Adrenal gland (tissue), 12 donors: ENCODE data around the gene FUT7. TPM values are rescaled to one million over a fixed set of nuclear protein-coding genes. Genes with fewer than 3 reads are reported as not detected.

ENCODE experiments used
- DNase-seq, 7 donors: peaks; one replicate each; pipeline ENCODE4 v3.0.0-alpha.2; 2019 to 2020
- H3K27ac ChIP-seq, 5 donors: fragments of 200-600 bp; sonication (generic) in 4 of 5; 1 replicate in 3 of 5; 2 replicates in 2 of 5; pipeline versions ENCODE4 v1.5.1 to v1.8.0; 2016 to 2020; ENCODE audit warnings: mild to moderate bottlenecking in 1 of 5
- H3K27me3 ChIP-seq: fragments of 200-600 bp; 2 replicates; pipeline ENCODE4 v1.8.0; 2021
- H3K36me3 ChIP-seq, 2 donors: fragments of 200-600 bp; replicated peaks in 1 of 2; 1 replicate in 1 of 2; 2 replicates in 1 of 2; pipeline versions ENCODE4 v1.5.1 to v1.8.0; 2018 to 2022
- H3K4me1 ChIP-seq, 2 donors: fragments of 200-600 bp; replicated peaks in 1 of 2; 1 replicate in 1 of 2; 2 replicates in 1 of 2; pipeline versions ENCODE4 v1.5.1 to v1.8.0; 2018 to 2021
- H3K4me3 ChIP-seq, 4 donors: fragments of 200-600 bp; sonication (generic) in 3 of 4; one replicate each; pipeline ENCODE4 v1.5.1; 2016 to 2018
- H3K9me3 ChIP-seq, 3 donors: fragments of 200-600 bp; sonication (generic) in 1 of 3; replicated peaks in 1 of 3; 1 replicate in 2 of 3; 2 replicates in 1 of 3; pipeline versions ENCODE4 v1.5.1 to v1.8.0; 2016 to 2021
- CTCF ChIP-seq, 6 experiments: fragments of 450-650 bp in 4 of 6; fragments of 200-600 bp in 2 of 6; sonication (generic) in 1 of 6; IDR thresholded peaks; 1 replicate in 5 of 6; 2 replicates in 1 of 6; pipeline versions ENCODE4 v1.5.1 to v1.8.0; 2016 to 2021; ENCODE audit warnings: antibody characterized with exemption in 6 of 6, mild to moderate bottlenecking in 2 of 6, moderate library complexity in 1 of 6
- POLR2A ChIP-seq, 2 donors: fragments of 450-650 bp; IDR thresholded peaks; one replicate each; pipeline ENCODE4 v1.6.1; 2017; ENCODE audit warnings: antibody characterized with exemption in 2 of 2, mild to moderate bottlenecking in 2 of 2, moderate library complexity in 1 of 2
- WGBS, 4 donors: extraction: QIAGEN DNeasy Blood & Tissue Kit in 2 of 4; methylation state at CpG; one replicate each; pipeline versions ENCODE4 v1.1.5 to v1.1.7; 2013 to 2017; 5-methylcytosine and 5-hydroxymethylcytosine counted together
- intact Hi-C, 2 donors: fragments of 100-400 bp; cut with DNase I; formaldehyde crosslinking; loops; one replicate each; pipeline versions ENCODE4 v1.14.1 to v1.15.0; 2022 to 2023
- polyA plus RNA-seq, 3 donors: library from polyadenylated mRNA; stranded (reverse); fragments of 200-250 nt in 2 of 3; fragments of 350-450 nt in 1 of 3; fragmentation: Illumina TruSeq in 1 of 3; extraction: RNeasy Lipid Tissue Mini Kit (QIAGEN cat#74804) in 1 of 3; gene quantifications; one replicate each; pipeline ENCODE4 v1.2.3, GENCODE V29; 2013 to 2014
- total RNA-seq, 9 donors: library from RNA; depleted of rRNA in 4 of 9; stranded (reverse); fragments of >200 nt in 4 of 9; fragments of 120-200 nt in 1 of 9; fragmentation: NEBNext Ultra II Directional in 1 of 9; extraction: Animal tissue kit (Norgen Biotek cat#: 25700) in 1 of 9; gene quantifications; one replicate each; pipeline versions ENCODE4 v1.1.0 to v1.2.4, GENCODE V29; 2013 to 2023
- donor health status: healthy with polysubstance abuse.
- donor health status: Bipolar disorder and iron deficiency.
- donor health status: DM: yes; HTN: yes; CAD: no.
- donor health status: DM: no; HTN: no; CAD: no.
- donor health status: DM: no; HTN: no; CAD: no.
- donor health status: DM: yes; HTN: yes; CAD: no.

The FUT7 gene
- total and polyA plus RNA-seq, 12 donors: 0.11 to 0.69 (median 0.17) TPM; not detected in 5

DNA sequence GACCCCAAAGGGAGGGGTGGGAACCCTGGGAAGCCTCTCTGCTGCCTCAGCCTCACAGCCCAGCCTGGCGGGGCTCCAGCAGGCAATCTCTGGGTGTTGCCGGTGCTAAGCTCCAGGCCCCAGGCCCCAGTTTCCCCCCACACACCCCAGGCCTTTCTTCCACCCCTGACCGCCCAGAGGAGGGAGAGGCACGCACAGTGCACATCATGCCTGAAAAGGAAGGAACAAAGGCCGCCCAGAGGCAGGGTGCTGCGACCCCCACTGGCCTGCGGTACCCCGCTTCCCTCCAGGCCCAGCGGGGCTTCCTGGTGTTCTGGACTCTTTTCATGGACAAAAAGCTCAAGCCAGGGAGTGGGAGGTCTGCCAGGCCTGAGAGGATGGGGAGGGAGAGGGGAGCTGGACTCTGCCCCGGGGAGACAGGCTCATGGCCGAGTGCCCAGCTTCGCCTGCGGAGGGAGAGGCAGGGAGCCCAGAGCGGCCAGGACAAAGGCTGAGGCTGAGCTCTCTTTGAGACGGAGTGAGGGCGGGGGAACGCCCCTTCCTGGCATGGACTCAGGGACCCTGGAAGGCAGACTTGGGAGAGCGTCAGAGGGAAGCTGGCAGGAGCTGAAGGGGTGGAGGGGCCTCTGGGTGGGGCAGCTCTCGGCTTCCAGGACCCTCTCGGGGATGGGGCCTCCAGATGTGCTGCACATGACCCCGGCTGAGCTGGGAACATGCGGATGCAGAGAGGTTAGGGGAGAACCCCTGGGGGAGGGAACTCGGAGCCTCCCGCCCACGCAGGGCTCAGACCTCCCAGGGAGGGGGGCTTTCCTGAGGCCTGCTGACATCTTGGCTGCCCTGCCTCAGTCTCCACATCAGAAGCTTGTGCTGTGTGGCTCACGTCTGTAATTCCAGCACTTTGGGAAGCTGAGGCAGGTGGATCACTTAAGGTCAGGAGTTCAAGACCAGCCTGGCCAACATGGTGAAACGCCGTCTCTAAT lies 23.8 kb upstream of the FUT7 start:
- H3K27ac ChIP-seq: peak overlapping the region in 1 of 5 donors; percentile 29
- no peak for TF ChIP-seq CTCF (IDR thresholded peaks at IDR 0.05)
- no peak for TF ChIP-seq POLR2A (IDR thresholded peaks at IDR 0.05)
- peaks cover 0 to 21% of the 10 kb centered on the region in 2 donors for H3K4me1 ChIP-seq
- peak; percentile 76 to 85 (median 80) for DNase-seq
- H3K4me3 ChIP-seq: no peak overlapping the region
- intact Hi-C loops: no loop called here
- 32 to 49% (median 35%) methylated on average over 16 to 28 of the region's 28 CpGs for WGBS, 4 donors
- no peaks in the 10 kb centered on the region for H3K9me3 ChIP-seq
- H3K27me3 ChIP-seq: peaks cover 37% of the 10 kb centered on the region
- H3K36me3 ChIP-seq: no peaks in the 10 kb centered on the region

DNA sequence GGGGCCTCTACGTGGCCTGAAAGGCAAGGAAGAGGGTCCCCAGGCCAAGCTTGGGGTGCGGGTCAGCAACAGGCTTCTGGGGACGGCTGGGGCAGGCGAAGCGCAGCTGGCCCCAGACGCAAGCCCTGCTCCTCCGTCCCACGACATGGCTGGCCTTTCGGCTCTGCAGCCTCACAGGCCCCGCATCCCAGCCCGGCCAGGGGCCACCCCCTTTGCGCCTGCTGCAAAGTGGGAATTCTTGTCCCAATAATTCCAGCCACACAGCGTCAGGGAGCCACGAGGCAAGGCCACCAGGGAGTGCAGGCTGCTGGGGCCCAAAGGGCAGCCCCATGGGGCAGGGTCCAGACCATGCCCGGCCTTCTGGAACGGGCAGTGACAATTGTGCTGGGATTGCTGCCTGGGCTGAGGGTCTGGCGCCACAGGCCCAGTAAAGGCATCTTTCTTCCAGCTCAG lies 23.1 kb upstream of the FUT7 start:
- no peak overlapping the region for H3K4me3 ChIP-seq

GRCh38 chr9:137053944-137054931 lies 22.4 kb upstream of the FUT7 start, which contains the start of gene ENTPD2:
ENTPD2 (minus strand) TSS chr9:137054061; CDS start chr9:137053997, 64 bp downstream.
- TF ChIP-seq POLR2A (IDR thresholded peaks at IDR 0.05) (no peak), CTCF (IDR thresholded peaks at IDR 0.05) (no peak)
- no peak within 1 kb of the TSS for H3K27ac ChIP-seq
- peaks cover 42% of the 10 kb centered on the region for H3K27me3 ChIP-seq
- H3K9me3 ChIP-seq: no peaks in the 10 kb centered on the region
- H3K4me1 ChIP-seq: peaks cover 0 to 21% of the 10 kb centered on the region in 2 donors
- H3K4me3 ChIP-seq: peak within 1 kb of the TSS in 1 of 4 donors; percentile 43
- 21 to 42% (median 31%) methylated on average over 16 to 90 of the region's 90 CpGs for WGBS, 4 donors
- no peaks in the 10 kb centered on the region for H3K36me3 ChIP-seq
- DNase-seq: no peak
- intact Hi-C loops: no loop called here

More for the DNA sequence above, 23.1 kb upstream of the FUT7 start:
- H3K27me3 ChIP-seq: peaks cover 37% of the 10 kb centered on the region
- TF ChIP-seq CTCF (IDR thresholded peaks at IDR 0.05): no peak
- peaks cover 0 to 21% of the 10 kb centered on the region in 2 donors for H3K4me1 ChIP-seq
- intact Hi-C loops: no loop called here
- H3K9me3 ChIP-seq: no peaks in the 10 kb centered on the region
- 62 to 81% (median 75%) methylated on average over 1 to 17 of the region's 17 CpGs for WGBS, 4 donors
- no peak for DNase-seq
- no peaks in the 10 kb centered on the region for H3K36me3 ChIP-seq
- no peak overlapping the region for H3K27ac ChIP-seq
